Epithelial cell of prostate (primary cell): ENCODE data around the gene PIEZO2.
"Not testable (repeated sequence)": the region's sequence is repeated elsewhere in the genome, so short reads cannot be mapped to it uniquely, and the experiment has no call there.

Experiments
- DNase-seq: peaks from one replicate; pipeline ENCODE4 v3.0.0-alpha.2; 2011; ENCODE audit warnings: low read depth, low spot score
- H3K27ac ChIP-seq: fragments of 450-650 bp; 2 replicates; pipeline ENCODE4 v1.5.1; 2017; ENCODE audit warnings: mild to moderate bottlenecking

Gene PIEZO2

GRCh38 chr18:11154368-11154989 lies 5.1 kb upstream of the PIEZO2 start:
- DNase-seq = no peak
- H3K27ac ChIP-seq = no peak overlapping the region

- H3K27ac ChIP-seq = no peak overlapping the region
Measured at GRCh38 chr18:11153097-11153496, 3.7 kb upstream of the PIEZO2 start.

GRCh38 chr18:11150271-11150615 lies 874 bp upstream of the PIEZO2 start:
- no peak overlapping the region for H3K27ac ChIP-seq
- no peak for DNase-seq

More at GRCh38 chr18:11153097-11153496, 3.7 kb upstream of the PIEZO2 start:
- no peak for DNase-seq

- no peak for DNase-seq
- H3K27ac ChIP-seq = no peak overlapping the region
Measured at GRCh38 chr18:11148680-11149440, 509 bp downstream of the PIEZO2 start.

- no peak for DNase-seq
- H3K27ac ChIP-seq = no peak overlapping the region
Measured at GRCh38 chr18:11147962-11148679, 1.2 kb downstream of the PIEZO2 start.

- no peak overlapping the region for H3K27ac ChIP-seq
- no peak for DNase-seq
Measured at GRCh38 chr18:11147371-11147951, 1.9 kb downstream of the PIEZO2 start.

GRCh38 chr18:11146947-11147345 lies 2.4 kb downstream of the PIEZO2 start:
- no peak overlapping the region for H3K27ac ChIP-seq
- DNase-seq = no peak

- no peak for DNase-seq
- H3K27ac ChIP-seq = no peak overlapping the region
Measured at GRCh38 chr18:11146238-11146946, 3.0 kb downstream of the PIEZO2 start.

- no peak for DNase-seq
Measured at GRCh38 chr18:11145413-11146191, 3.8 kb downstream of the PIEZO2 start.

GRCh38 chr18:11137400-11137799 lies 12.0 kb downstream of the PIEZO2 start:
- no peak overlapping the region for H3K27ac ChIP-seq
- no peak for DNase-seq

More at GRCh38 chr18:11145413-11146191, 3.8 kb downstream of the PIEZO2 start:
- no peak overlapping the region for H3K27ac ChIP-seq

GRCh38 chr18:11136241-11136640 lies 13.1 kb downstream of the PIEZO2 start:
- DNase-seq = no peak
- H3K27ac ChIP-seq = no peak overlapping the region

GRCh38 chr18:11134940-11135339 lies 14.4 kb downstream of the PIEZO2 start:
- no peak for DNase-seq
- no peak overlapping the region for H3K27ac ChIP-seq

- not testable (repeated sequence) for DNase-seq, H3K27ac ChIP-seq
Measured at GRCh38 chr18:11129059-11129458, 20.3 kb downstream of the PIEZO2 start.

- H3K27ac ChIP-seq = no peak overlapping the region
- no peak for DNase-seq
Measured at GRCh38 chr18:11125492-11126315, 23.7 kb downstream of the PIEZO2 start.

- H3K27ac ChIP-seq = no peak overlapping the region
- DNase-seq = no peak
Measured at GRCh38 chr18:11124054-11124453, 25.3 kb downstream of the PIEZO2 start.

GRCh38 chr18:11121443-11121849 lies 27.9 kb downstream of the PIEZO2 start:
- H3K27ac ChIP-seq = no peak overlapping the region
- DNase-seq = no peak

GRCh38 chr18:11119959-11120587 lies 29.3 kb downstream of the PIEZO2 start:
- no peak overlapping the region for H3K27ac ChIP-seq
- no peak for DNase-seq

- H3K27ac ChIP-seq = no peak overlapping the region
- DNase-seq = no peak
Measured at GRCh38 chr18:11119550-11119949, 29.8 kb downstream of the PIEZO2 start.
